Gastroesophageal sphincter (tissue), 4 donors: ENCODE measurements around the gene EAF2. TPM values are rescaled to one million over a fixed set of nuclear protein-coding genes. Genes with fewer than 3 reads are reported as not detected.

Source experiments
- ATAC-seq: fragments of 150-250 bp; one replicate; pipeline ENCODE4 v1.9.1; 2016; ENCODE audit warnings: mild to moderate bottlenecking, moderate library complexity
- H3K27ac ChIP-seq, 4 donors: fragments of 200-600 bp; sonication (generic) in 3 of 4; 1 replicate in 3 of 4; 2 replicates in 1 of 4; pipeline ENCODE4 v1.5.1; 2016 to 2019
- H3K27me3 ChIP-seq: fragments of 200-600 bp; sonication (generic); one replicate; pipeline ENCODE4 v1.5.1; 2019
- H3K36me3 ChIP-seq, 2 donors: fragments of 200-600 bp; sonication (generic); one replicate each; pipeline ENCODE4 v1.5.1; 2019; ENCODE audit warnings: control low read depth in 1 of 2
- H3K4me1 ChIP-seq, 3 donors: fragments of 200-600 bp; sonication (generic); 1 replicate in 2 of 3; 2 replicates in 1 of 3; pipeline ENCODE4 v1.5.1; 2016 to 2019; ENCODE audit warnings: control low read depth in 2 of 3
- H3K4me3 ChIP-seq, 2 donors: fragments of 200-600 bp; sonication (generic); one replicate each; pipeline ENCODE4 v1.5.1; 2019; ENCODE audit warnings: mild to moderate bottlenecking in 1 of 2, moderate library complexity in 1 of 2
- H3K9me3 ChIP-seq, 3 donors: fragments of 200-600 bp; sonication (generic); one replicate each; pipeline ENCODE4 v1.5.1; 2017 to 2019; ENCODE audit warnings: control low read depth in 2 of 3
- CTCF ChIP-seq, 4 experiments: fragments of 200-600 bp in 2 of 4; fragments of 450-650 bp in 2 of 4; sonication (generic) in 1 of 4; IDR thresholded peaks; one replicate each; pipeline ENCODE4 v1.5.1; 2017 to 2019; ENCODE audit warnings: antibody characterized with exemption in 4 of 4, mild to moderate bottlenecking in 2 of 4, moderate library complexity in 2 of 4
- EP300 ChIP-seq: sonication (generic); formaldehyde crosslinking; IDR thresholded peaks from one replicate; pipeline ENCODE4 v1.6.1; 2017; ENCODE audit warnings: antibody characterized with exemption, mild to moderate bottlenecking
- POLR2A ChIP-seq, 2 donors: fragments of 450-650 bp; IDR thresholded peaks; one replicate each; pipeline ENCODE4 v1.6.1; 2017; ENCODE audit warnings: antibody characterized with exemption in 2 of 2, mild to moderate bottlenecking in 2 of 2, moderate library complexity in 1 of 2
- POLR2AphosphoS5 ChIP-seq: sonication (generic); formaldehyde crosslinking; IDR thresholded peaks from one replicate; pipeline ENCODE4 v1.6.1; 2017; ENCODE audit warnings: antibody characterized with exemption
- WGBS, 2 donors: methylation state at CpG; one replicate each; pipeline ENCODE4 v1.1.5; 2018; ENCODE audit warnings: low coverage in 1 of 2; 5-methylcytosine and 5-hydroxymethylcytosine counted together
- total RNA-seq, 4 donors: library from RNA; depleted of rRNA; stranded (reverse); fragments of >200 nt; gene quantifications; one replicate each; pipeline ENCODE4 v1.1.0, GENCODE V29; 2016

EAF2 gene
- total RNA-seq, 4 donors from 2014 or later = 2.0 to 4.8 (median 2.1) TPM

GRCh38 chr3:121871430-121871829 is 36.4 kb downstream of the EAF2 start:
- TF ChIP-seq POLR2AphosphoS5 = no peak
- TF ChIP-seq CTCF (IDR thresholded peaks at IDR 0.05) = no peak
- TF ChIP-seq POLR2A (IDR thresholded peaks at IDR 0.05) = no peak
- TF ChIP-seq EP300 = no peak
- Histone ChIP-seq H3K4me3 (no peak overlapping the region), H3K36me3 (no peaks in the 10 kb centered on the region), H3K27me3 (no peaks in the 10 kb centered on the region), H3K27ac (no peak overlapping the region), H3K4me1 (no peaks in the 10 kb centered on the region), H3K9me3 (no peaks in the 10 kb centered on the region)
- WGBS, 2 donors = 75 to 80% methylated on average over 1 of the region's 1 CpG
- ATAC-seq = no peak

- H3K36me3 ChIP-seq = no peaks in the 10 kb centered on the region
- H3K9me3 ChIP-seq = no peaks in the 10 kb centered on the region
- no peak overlapping the region for H3K27ac ChIP-seq
- ATAC-seq = no peak
- no peak overlapping the region for H3K4me3 ChIP-seq
- TF ChIP-seq EP300 = no peak
- no peak for TF ChIP-seq CTCF (IDR thresholded peaks at IDR 0.05)
- TF ChIP-seq POLR2A (IDR thresholded peaks at IDR 0.05) = no peak
- no peak for TF ChIP-seq POLR2AphosphoS5
- H3K4me1 ChIP-seq = no peaks in the 10 kb centered on the region
- WGBS, 2 donors = 35 to 36% methylated on average over 1 of the region's 1 CpG
- no peaks in the 10 kb centered on the region for H3K27me3 ChIP-seq
Observed at GRCh38 chr3:121878411-121878810, 43.4 kb downstream of the EAF2 start.

- no peak overlapping the region for H3K4me3 ChIP-seq
- TF ChIP-seq CTCF (IDR thresholded peaks at IDR 0.05) (peak in 1 of 4 experiments; percentile 11), EP300 (no peak), POLR2AphosphoS5 (no peak), POLR2A (IDR thresholded peaks at IDR 0.05) (no peak)
- ATAC-seq = no peak
- no peaks in the 10 kb centered on the region for H3K9me3 ChIP-seq
- WGBS, 2 donors = 21 to 31% methylated on average over 1 of the region's 1 CpG
- H3K27ac ChIP-seq = no peak overlapping the region
- H3K27me3 ChIP-seq = no peaks in the 10 kb centered on the region
- no peaks in the 10 kb centered on the region for H3K4me1 ChIP-seq
- no peaks in the 10 kb centered on the region for H3K36me3 ChIP-seq
Observed at GRCh38 chr3:121883507-121883906, 48.5 kb downstream of the EAF2 start.

- ATAC-seq = no peak
- TF ChIP-seq EP300 (no peak), POLR2AphosphoS5 (no peak), CTCF (IDR thresholded peaks at IDR 0.05) (no peak), POLR2A (IDR thresholded peaks at IDR 0.05) (no peak)
- WGBS, 2 donors = 88 to 100% methylated on average over 2 of the region's 2 CpGs
- Histone ChIP-seq H3K9me3 (no peaks in the 10 kb centered on the region), H3K4me1 (no peaks in the 10 kb centered on the region), H3K27me3 (no peaks in the 10 kb centered on the region), H3K4me3 (no peak overlapping the region), H3K36me3 (no peaks in the 10 kb centered on the region), H3K27ac (no peak overlapping the region)
Observed at GRCh38 chr3:121885386-121885785, 50.4 kb downstream of the EAF2 start.

GRCh38 chr3:121894301-121894990 is 59.4 kb downstream of the EAF2 start, which contains the start of gene SLC15A2:
TSS of gene SLC15A2 (plus strand) at chr3:121894401. CDS start at chr3:121894477, 76 bp downstream.
- 0 to 8% methylated on average over 3 of the region's 3 CpGs for WGBS, 2 donors

More at GRCh38 chr3:121894301-121894990, 59.4 kb downstream of the EAF2 start, which contains the start of gene SLC15A2:
- Histone ChIP-seq H3K9me3 (no peaks in the 10 kb centered on the region), H3K36me3 (no peaks in the 10 kb centered on the region), H3K4me1 (peaks cover 0 to 16% (median 0%) of the 10 kb centered on the region in 3 donors), H3K4me3 (peak within 1 kb of the TSS in 1 of 2 donors; percentile 8), H3K27me3 (no peaks in the 10 kb centered on the region), H3K27ac (no peak within 1 kb of the TSS)
- TF ChIP-seq EP300 (no peak), CTCF (IDR thresholded peaks at IDR 0.05) (no peak), POLR2AphosphoS5 (no peak), POLR2A (IDR thresholded peaks at IDR 0.05) (no peak)
- no peak for ATAC-seq
